Measurements from ENCODE around the gene APOC4. TPM values are rescaled to one million over a fixed set of nuclear protein-coding genes. Genes with fewer than 3 reads are reported as not detected.

Gene APOC4
- polyA plus RNA-seq, 1 of the 3 experiments (the other 2 are of a cell fraction): not detected

GRCh38 chr19:44948763-44949374 lies 6.8 kb downstream of the APOC4 start (continued):
- no peak for TF ChIP-seq PBX3 (IDR thresholded peaks at IDR 0.05)
- TF ChIP-seq USF1 (IDR thresholded peaks at IDR 0.05; ENCODE audit: borderline replicate concordance, low read depth): no peak
- TF ChIP-seq JUND (IDR thresholded peaks at IDR 0.05): no peak

- no peaks in the 10 kb centered on the region for H3K9me3 ChIP-seq
- no peak overlapping the region for H3K4me2 ChIP-seq
- TF ChIP-seq EP300 (IDR thresholded peaks at IDR 0.05; ENCODE audit: borderline replicate concordance in 1 of 2, low read depth in 1 of 2, low read length in 1 of 2) (no peak), REST (IDR thresholded peaks at IDR 0.05; ENCODE audit: low read depth, low read length) (no peak), ELF1 (IDR thresholded peaks at IDR 0.05) (no peak), RFX5 (IDR thresholded peaks at IDR 0.05; ENCODE audit: low read length) (no peak), RXRA (IDR thresholded peaks at IDR 0.05; ENCODE audit: borderline replicate concordance, low read depth) (no peak), GATA2 (CRISPR knock-in tag; IDR thresholded peaks at IDR 0.05) (no peak), USF2 (IDR thresholded peaks at IDR 0.05; ENCODE audit: borderline replicate concordance, low read depth, low read length) (no peak), NRF1 (IDR thresholded peaks at IDR 0.05; ENCODE audit: low read depth, low read length) (no peak), FOXJ3 (CRISPR knock-in tag; IDR thresholded peaks at IDR 0.05) (no peak), SMC3 (IDR thresholded peaks at IDR 0.05; ENCODE audit: low read depth, low read length) (no peak), GABPA (IDR thresholded peaks at IDR 0.05; ENCODE audit: low read depth) (no peak), TAF1 (IDR thresholded peaks at IDR 0.05; ENCODE audit: borderline replicate concordance, low read depth, low read length) (no peak), NFIC (IDR thresholded peaks at IDR 0.05; ENCODE audit: borderline replicate concordance) (no peak), RAD21 (IDR thresholded peaks at IDR 0.05; ENCODE audit: low read length) (no peak), POLR2AphosphoS5 (IDR thresholded peaks at IDR 0.05; ENCODE audit: low read depth, low read length) (no peak), MEF2A (IDR thresholded peaks at IDR 0.05; ENCODE audit: borderline replicate concordance, low read depth) (no peak)
- peaks cover 3% of the 10 kb centered on the region; the same call in 1 of the 2 replicates for H3K79me2 ChIP-seq (ENCODE audit: insufficient read depth)
- ChIA-PET POLR2A (interaction anchor here (1.2 kb wide), 1 partner anchor 40 kb away, joined by 3 read pairs; no protein-coding TSS in a partner anchor), CTCF (interaction anchor here (5.9 to 10.2 kb wide), 2 partner anchors 40 to 46 kb away, joined by 57 to 131 read pairs; partner anchors contain the start of gene APOE)
- H2AFZ ChIP-seq (ENCODE audit: low read depth): no peak overlapping the region
- H3F3A ChIP-seq (replicated peaks; ENCODE audit: insufficient read depth): peaks cover 8% of the 10 kb centered on the region
- H3K4me3 ChIP-seq (ENCODE audit: low read depth in 2 of 2, low read length in 1 of 2): no peak overlapping the region
- 82% methylated on average over 9 of the region's 9 CpGs for WGBS (ENCODE audit: low lambda C conversion rate)
- H3K27me3 ChIP-seq (ENCODE audit: insufficient read depth): no peaks in the 10 kb centered on the region
- no peak overlapping the region for H3K27ac ChIP-seq (ENCODE audit: low read depth in 2 of 2, low read length in 1 of 2)
- no peaks in the 10 kb centered on the region for H3K9me2 ChIP-seq
- H3K36me3 ChIP-seq (replicated peaks in 1 of 2; ENCODE audit: control insufficient read depth in 1 of 2, insufficient read depth in 2 of 2, low read length in 1 of 2): peaks cover 3 to 6% of the 10 kb centered on the region in 2 experiments
- peaks cover 0 to 5% of the 10 kb centered on the region in 2 experiments; a peak in 1 of 4 replicates for H3K4me1 ChIP-seq (ENCODE audit: control insufficient read depth in 1 of 2, insufficient read depth in 2 of 2, low read depth in 1 of 2, low read length in 1 of 2)
- no peak overlapping the region for H3K9ac ChIP-seq
- no peaks in the 10 kb centered on the region for H4K20me1 ChIP-seq (ENCODE audit: insufficient read depth)
- DNase-seq: no peak
Measured at GRCh38 chr19:44949550-44949949, 7.5 kb downstream of the APOC4 start.

All from SK-N-SH (cell line).